Neural progenitor cell (in vitro differentiated cells): ENCODE results near the gene ACTL10. TPM values are rescaled to one million over a fixed set of nuclear protein-coding genes. Genes with fewer than 3 reads are reported as not detected.
"Not testable (repeated sequence)": the region's sequence is repeated elsewhere in the genome, so short reads cannot be mapped to it uniquely, and the experiment has no call there.

Source experiments
- DNase-seq: peaks from one replicate; pipeline ENCODE4 v3.0.0-alpha.2; 2016; ENCODE audit warnings: low spot score
- H2AFZ ChIP-seq: fragments of 200-600 bp; sonication (generic); replicated peaks from 2 replicates; pipeline ENCODE4 v1.6.1; 2016; ENCODE audit warnings: antibody characterized with exemption
- H3F3A ChIP-seq: fragments of 200-600 bp; sonication (generic); 2 replicates; pipeline ENCODE4 v1.6.1; 2016; ENCODE audit warnings: antibody characterized with exemption, low read depth
- H3K27ac ChIP-seq: fragments of 200-600 bp; sonication (generic); 2 replicates; pipeline ENCODE4 v1.5.1; 2016; ENCODE audit warnings: mild to moderate bottlenecking
- H3K27me3 ChIP-seq: fragments of 200-600 bp; sonication (generic); 2 replicates; pipeline ENCODE4 v1.6.1; 2016; ENCODE audit warnings: mild to moderate bottlenecking, moderate library complexity
- H3K36me3 ChIP-seq: fragments of 200-600 bp; sonication (generic); 2 replicates; pipeline ENCODE4 v1.5.1; 2016
- H3K4me1 ChIP-seq: fragments of 200-600 bp; sonication (generic); 2 replicates; pipeline ENCODE4 v1.6.1; 2016; ENCODE audit warnings: mixed run types
- H3K4me2 ChIP-seq: fragments of 200-600 bp; sonication (generic); 2 replicates; pipeline ENCODE4 v1.6.1; 2016
- H3K4me3 ChIP-seq: fragments of 200-600 bp; sonication (generic); 2 replicates; pipeline ENCODE4 v1.5.1; 2016
- H3K79me2 ChIP-seq: fragments of 200-600 bp; sonication (generic); 2 replicates; pipeline ENCODE4 v1.6.1; 2016; ENCODE audit warnings: low read depth
- H3K9ac ChIP-seq: fragments of 200-600 bp; sonication (generic); 2 replicates; pipeline ENCODE4 v1.6.1; 2016
- H3K9me3 ChIP-seq: fragments of 200-600 bp; sonication (generic); 2 replicates; pipeline ENCODE4 v1.5.1; 2016; ENCODE audit warnings: low read depth
- H4K20me1 ChIP-seq: fragments of 200-600 bp; sonication (generic); 2 replicates; pipeline ENCODE4 v1.6.1; 2016; ENCODE audit warnings: low read depth
- H3K27ac Mint-ChIP-seq: 3 replicates; pipeline ENCODE4 v1.8.0; 2021; ENCODE audit warnings: mixed read lengths
- H3K27me3 Mint-ChIP-seq: 2 replicates; pipeline ENCODE4 v1.8.0; 2022; ENCODE audit warnings: low read depth, mild to moderate bottlenecking, inconsistent platforms, moderate library complexity, mixed read lengths; ENCODE audit not compliant: insufficient read depth
- H3K36me3 Mint-ChIP-seq: 3 replicates; pipeline ENCODE4 v1.8.0; 2021; ENCODE audit warnings: mixed read lengths
- H3K4me1 Mint-ChIP-seq: 3 replicates; pipeline ENCODE4 v1.8.0; 2021; ENCODE audit warnings: mixed read lengths
- H3K4me3 Mint-ChIP-seq: 3 replicates; pipeline ENCODE4 v1.8.0; 2021; ENCODE audit warnings: mild to moderate bottlenecking, moderate library complexity, mixed read lengths
- H3K9me3 Mint-ChIP-seq: 3 replicates; pipeline ENCODE4 v1.8.0; 2020; ENCODE audit warnings: mixed read lengths
- CTCF ChIP-seq: fragments of 200-600 bp; sonication (generic); IDR thresholded peaks from 2 replicates; pipeline ENCODE4 v1.5.1; 2017; ENCODE audit warnings: antibody characterized with exemption, mild to moderate bottlenecking
- EZH2 ChIP-seq: fragments of 200-600 bp; sonication (generic); IDR thresholded peaks from 2 replicates; pipeline ENCODE4 v1.6.1; 2017; ENCODE audit warnings: antibody characterized with exemption, mild to moderate bottlenecking, moderate library complexity
- EZH2phosphoT487 ChIP-seq: fragments of 200-600 bp; sonication (generic); IDR thresholded peaks from 2 replicates; pipeline ENCODE4 v1.6.1; 2017; ENCODE audit warnings: antibody characterized with exemption
- total RNA-seq: library from RNA; depleted of rRNA; stranded (reverse); fragments of >200 nt; gene quantifications from 2 replicates; pipeline ENCODE4 v1.2.3, GENCODE V29; 2015; ENCODE audit warnings: low replicate concordance

Gene ACTL10
- total RNA-seq, 1 donor from 2014 or later = not detected

GRCh38 chr20:33644313-33645071 lies 22.3 kb upstream of the ACTL10 start:
- no peaks in the 10 kb centered on the region for H3K4me1 Mint-ChIP-seq
- Histone ChIP-seq H3K4me1 (no peaks in the 10 kb centered on the region), H3K36me3 (no peaks in the 10 kb centered on the region), H3F3A (no peaks in the 10 kb centered on the region), H2AFZ (no peak overlapping the region), H3K4me2 (no peak overlapping the region), H4K20me1 (peaks cover 7% of the 10 kb centered on the region), H3K4me3 (no peak overlapping the region), H3K27me3 (no peaks in the 10 kb centered on the region), H3K27ac (no peak overlapping the region), H3K79me2 (no peaks in the 10 kb centered on the region), H3K9ac (no peak overlapping the region), H3K9me3 (no peaks in the 10 kb centered on the region)
- no peak overlapping the region for H3K4me3 Mint-ChIP-seq
- H3K27me3 Mint-ChIP-seq = no peaks in the 10 kb centered on the region
- no peaks in the 10 kb centered on the region for H3K9me3 Mint-ChIP-seq
- no peak for TF ChIP-seq EZH2phosphoT487
- TF ChIP-seq CTCF = no peak
- TF ChIP-seq EZH2 = no peak
- peaks cover 18% of the 10 kb centered on the region for H3K36me3 Mint-ChIP-seq
- no peak for DNase-seq
- no peak overlapping the region for H3K27ac Mint-ChIP-seq

GRCh38 chr20:33645072-33645358 lies 21.7 kb upstream of the ACTL10 start:
- H3K27me3 Mint-ChIP-seq = no peaks in the 10 kb centered on the region

DNA sequence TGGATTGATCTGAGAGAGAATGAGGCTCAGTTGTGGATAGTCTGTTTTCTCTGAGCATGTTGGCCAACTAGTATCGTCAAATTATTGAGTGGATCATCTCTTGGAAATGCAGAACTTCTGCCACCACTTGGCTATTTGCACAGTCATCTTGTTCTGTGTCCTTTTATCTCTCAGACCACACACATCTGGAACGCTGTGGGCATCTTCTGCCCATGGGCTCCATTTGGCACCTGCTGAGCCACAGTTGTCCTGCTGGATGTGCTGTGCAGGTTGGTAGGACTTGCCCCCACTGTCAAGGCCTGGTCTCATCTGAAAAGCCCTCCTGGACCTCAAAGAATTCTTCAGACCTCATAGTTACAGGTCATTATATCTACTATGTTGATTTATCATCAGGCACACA lies 21.3 kb upstream of the ACTL10 start:
- no peak overlapping the region for H3K9ac ChIP-seq
- no peaks in the 10 kb centered on the region for H3K36me3 ChIP-seq
- H3K4me1 Mint-ChIP-seq = no peaks in the 10 kb centered on the region
- H3K27me3 ChIP-seq = no peaks in the 10 kb centered on the region
- no peaks in the 10 kb centered on the region for H3K27me3 Mint-ChIP-seq
- H2AFZ ChIP-seq = no peak overlapping the region
- DNase-seq = no peak
- H3K36me3 Mint-ChIP-seq = peaks cover 11% of the 10 kb centered on the region
- H3K4me2 ChIP-seq = no peak overlapping the region
- TF ChIP-seq CTCF (no peak), EZH2phosphoT487 (no peak), EZH2 (no peak)
- peaks cover 7% of the 10 kb centered on the region for H4K20me1 ChIP-seq
- no peaks in the 10 kb centered on the region for H3K9me3 Mint-ChIP-seq
- no peaks in the 10 kb centered on the region for H3K4me1 ChIP-seq
- no peak overlapping the region for H3K4me3 ChIP-seq
- no peaks in the 10 kb centered on the region for H3K79me2 ChIP-seq
- no peaks in the 10 kb centered on the region for H3K9me3 ChIP-seq
- no peak overlapping the region for H3K27ac ChIP-seq
- no peak overlapping the region for H3K27ac Mint-ChIP-seq
- H3K4me3 Mint-ChIP-seq = no peak overlapping the region
- no peaks in the 10 kb centered on the region for H3F3A ChIP-seq

More at GRCh38 chr20:33645072-33645358, 21.7 kb upstream of the ACTL10 start:
- H2AFZ ChIP-seq = no peak overlapping the region
- H3F3A ChIP-seq = no peaks in the 10 kb centered on the region
- H3K4me3 ChIP-seq = no peak overlapping the region
- H3K36me3 ChIP-seq = no peaks in the 10 kb centered on the region
- no peak for DNase-seq
- H3K36me3 Mint-ChIP-seq = peaks cover 13% of the 10 kb centered on the region
- H3K27ac Mint-ChIP-seq = no peak overlapping the region
- H3K4me2 ChIP-seq = no peak overlapping the region
- no peaks in the 10 kb centered on the region for H3K4me1 ChIP-seq
- no peak overlapping the region for H3K4me3 Mint-ChIP-seq
- H4K20me1 ChIP-seq = peaks cover 7% of the 10 kb centered on the region
- H3K9me3 Mint-ChIP-seq = no peaks in the 10 kb centered on the region
- H3K27me3 ChIP-seq = no peaks in the 10 kb centered on the region
- no peaks in the 10 kb centered on the region for H3K9me3 ChIP-seq
- H3K4me1 Mint-ChIP-seq = no peaks in the 10 kb centered on the region
- no peak overlapping the region for H3K9ac ChIP-seq
- no peak for TF ChIP-seq EZH2phosphoT487
- H3K27ac ChIP-seq = no peak overlapping the region
- no peaks in the 10 kb centered on the region for H3K79me2 ChIP-seq

GRCh38 chr20:33646191-33646590 lies 20.6 kb upstream of the ACTL10 start:
- Mint-ChIP-seq H3K4me1 (no peaks in the 10 kb centered on the region), H3K27me3 (no peaks in the 10 kb centered on the region), H3K36me3 (peaks cover 9% of the 10 kb centered on the region), H3K9me3 (no peaks in the 10 kb centered on the region), H3K27ac (no peak overlapping the region), H3K4me3 (no peak overlapping the region)
- H3F3A ChIP-seq = no peaks in the 10 kb centered on the region
- H2AFZ ChIP-seq = no peak overlapping the region
- no peak overlapping the region for H3K9ac ChIP-seq
- H3K27ac ChIP-seq = no peak overlapping the region
- H3K36me3 ChIP-seq = no peaks in the 10 kb centered on the region
- no peak for DNase-seq
- no peaks in the 10 kb centered on the region for H3K27me3 ChIP-seq
- H3K9me3 ChIP-seq = no peaks in the 10 kb centered on the region
- H3K4me2 ChIP-seq = no peak overlapping the region
- TF ChIP-seq EZH2phosphoT487 (no peak), EZH2 (no peak), CTCF (no peak)
- peaks cover 7% of the 10 kb centered on the region for H4K20me1 ChIP-seq
- no peaks in the 10 kb centered on the region for H3K79me2 ChIP-seq
- H3K4me1 ChIP-seq = no peaks in the 10 kb centered on the region
- no peak overlapping the region for H3K4me3 ChIP-seq

DNA sequence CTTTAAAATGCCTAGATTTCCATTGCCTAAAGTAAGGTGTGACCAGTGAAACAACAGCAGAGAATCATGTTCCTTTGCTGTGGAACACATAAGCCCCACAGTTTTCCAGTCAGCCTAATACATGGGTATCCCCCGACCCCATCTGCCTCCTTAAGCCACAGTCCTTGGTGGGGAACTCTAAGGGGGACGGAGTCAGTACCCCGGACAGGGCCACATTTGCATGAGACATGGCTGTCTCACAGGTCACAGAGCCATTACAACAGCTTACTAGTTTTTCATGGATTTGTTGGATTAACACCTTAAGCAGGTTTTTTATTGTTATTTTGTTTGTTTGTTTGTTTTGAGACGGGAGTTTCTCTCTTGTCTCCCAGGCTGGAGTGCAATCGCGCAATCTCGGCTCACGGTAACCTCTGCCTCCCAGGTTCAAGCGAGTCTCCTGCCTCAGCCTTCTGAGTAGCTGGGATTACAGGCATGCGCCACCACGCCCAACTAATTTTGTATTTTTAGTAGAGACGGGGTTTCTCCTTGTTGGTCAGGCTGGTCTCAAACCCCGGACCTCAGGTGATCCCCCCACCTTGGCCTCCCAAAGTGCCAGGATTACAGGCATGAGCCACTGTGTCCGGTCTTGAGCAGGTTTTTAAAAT lies 19.7 kb upstream of the ACTL10 start:
- not testable (repeated sequence) for H3K27ac Mint-ChIP-seq, H3K9ac ChIP-seq, H3K9me3 ChIP-seq, H3K27ac ChIP-seq, H3K27me3 ChIP-seq, H2AFZ ChIP-seq, H3K4me3 ChIP-seq, H3K27me3 Mint-ChIP-seq, H3K4me1 Mint-ChIP-seq, H3F3A ChIP-seq, H3K36me3 Mint-ChIP-seq, H3K4me1 ChIP-seq, H4K20me1 ChIP-seq, H3K4me3 Mint-ChIP-seq, H3K36me3 ChIP-seq, H3K79me2 ChIP-seq, H3K9me3 Mint-ChIP-seq, H3K4me2 ChIP-seq
- DNase-seq = peak; percentile 56
